GM18873 (cell line): ENCODE measurements around the gene METTL27.
"Not testable (repeated sequence)": the region's sequence is repeated elsewhere in the genome, so short reads cannot be mapped to it uniquely, and the experiment has no call there.

Source experiments
- ATAC-seq: cut with Tn5 transposase; IDR thresholded peaks from one replicate; pipeline ENCODE4 v1.9.1; 2021; ENCODE audit warnings: mild to moderate bottlenecking, moderate library complexity, moderate number of reproducible peaks; ENCODE audit not compliant: unreplicated experiment, low FRiP score

METTL27 gene

GRCh38 chr7:73839743-73840714 lies 2.3 kb downstream of the METTL27 start:
- no peak for ATAC-seq

DNA sequence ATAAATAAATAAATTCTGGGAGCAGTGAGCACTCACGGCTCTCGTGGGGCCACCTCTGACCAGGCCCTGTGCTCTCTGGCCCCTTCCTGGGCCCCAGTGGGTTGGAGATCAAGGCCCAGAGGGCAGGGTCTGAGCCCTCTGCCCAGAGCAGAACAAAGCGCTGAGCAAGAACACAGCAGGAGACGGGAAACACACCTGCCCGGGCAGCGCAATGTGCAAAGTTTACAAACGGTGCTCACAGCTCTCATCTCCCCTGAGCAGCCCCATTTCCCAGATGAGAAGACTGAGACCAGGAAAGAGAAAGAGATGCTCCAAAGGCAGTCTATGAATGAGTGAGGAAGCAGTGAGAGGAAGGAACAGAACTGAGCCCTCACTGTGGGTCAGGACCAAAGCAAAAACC lies 3.0 kb downstream of the METTL27 start:
- no peak for ATAC-seq

GRCh38 chr7:73838642-73839041 lies 3.7 kb downstream of the METTL27 start:
- ATAC-seq = no peak

GRCh38 chr7:73837167-73837566 lies 5.1 kb downstream of the METTL27 start:
- ATAC-seq = not testable (repeated sequence)

DNA sequence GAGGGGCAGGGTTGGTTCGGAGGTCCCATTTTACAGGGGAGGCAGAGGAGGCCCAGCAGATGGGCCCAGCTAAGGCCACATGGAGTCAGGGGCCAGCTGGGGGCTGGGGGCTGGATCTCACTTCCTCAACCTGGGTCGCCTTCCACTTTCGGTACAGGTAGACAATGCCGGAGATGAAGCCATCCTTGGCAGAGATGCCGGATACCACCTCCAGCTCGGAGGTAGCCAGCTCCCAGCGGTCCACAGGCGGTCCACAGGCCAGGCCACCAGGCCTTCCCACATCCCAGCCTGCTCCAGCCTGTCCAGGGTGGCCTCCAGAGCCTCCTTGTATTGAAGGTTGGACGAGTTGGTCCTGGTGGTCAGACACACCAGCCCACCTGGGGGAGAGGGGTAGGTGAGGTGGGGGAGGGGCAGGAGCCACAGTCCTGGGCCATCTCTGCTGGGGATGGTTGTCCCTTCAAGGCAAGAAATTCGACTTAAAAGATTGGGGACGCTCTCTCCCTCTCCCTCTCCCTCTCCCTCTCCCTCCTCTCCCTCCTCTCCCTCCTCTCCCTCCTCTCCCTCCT lies 7.6 kb downstream of the METTL27 start:
- ATAC-seq = no peak

DNA sequence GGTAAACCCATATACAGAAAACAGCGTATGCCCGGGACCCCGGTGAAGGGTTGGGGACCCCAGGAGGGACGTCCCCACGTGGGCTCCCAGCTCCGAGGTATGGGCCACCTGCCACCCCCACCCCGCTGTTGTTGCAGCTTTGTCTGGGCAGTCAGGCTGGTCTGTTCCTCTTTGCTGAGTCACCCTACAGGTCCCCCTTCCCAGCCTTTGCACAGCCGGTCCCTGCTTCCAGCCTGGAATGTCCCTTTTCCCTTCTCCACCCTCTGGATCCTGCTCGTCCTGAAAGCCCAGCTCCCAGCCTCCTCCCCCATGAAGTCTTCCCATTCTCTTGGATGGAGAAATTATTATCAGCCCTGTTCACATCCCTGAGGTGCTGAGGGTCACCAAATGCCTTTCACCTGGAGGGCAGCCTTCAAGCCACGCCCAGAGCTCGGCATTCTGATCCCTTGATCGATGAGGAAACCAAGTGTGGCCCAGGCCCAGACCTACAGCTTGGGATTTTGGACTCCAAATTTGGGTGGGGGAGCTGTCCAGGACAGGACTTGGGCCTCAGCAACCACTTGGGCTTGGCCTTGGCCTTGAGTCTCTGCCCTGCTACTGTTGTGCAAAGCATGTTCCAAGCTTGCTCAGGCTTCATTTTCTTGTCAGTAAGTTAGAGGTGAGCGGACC lies 8.9 kb downstream of the METTL27 start:
- ATAC-seq = no peak

DNA sequence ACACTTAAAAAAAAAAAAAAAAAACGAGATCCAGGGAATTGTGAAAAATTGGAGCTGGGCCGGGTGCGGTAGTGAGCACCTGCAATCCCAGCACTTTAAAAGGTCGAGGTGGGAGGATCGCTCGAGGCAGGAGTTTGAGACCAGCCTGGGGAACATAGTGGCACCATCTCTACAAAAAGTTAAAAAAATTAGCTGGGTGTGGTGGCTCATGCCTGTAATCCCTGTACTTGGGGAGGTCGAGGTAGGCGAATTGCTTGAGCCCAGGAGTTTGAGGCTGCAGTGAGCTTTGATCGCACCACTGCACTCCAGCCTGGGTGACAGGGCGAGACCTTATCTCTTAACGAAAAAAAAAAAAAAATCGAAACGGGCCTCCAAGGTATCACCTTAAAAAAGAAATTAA lies 9.5 kb downstream of the METTL27 start:
- no peak for ATAC-seq

DNA sequence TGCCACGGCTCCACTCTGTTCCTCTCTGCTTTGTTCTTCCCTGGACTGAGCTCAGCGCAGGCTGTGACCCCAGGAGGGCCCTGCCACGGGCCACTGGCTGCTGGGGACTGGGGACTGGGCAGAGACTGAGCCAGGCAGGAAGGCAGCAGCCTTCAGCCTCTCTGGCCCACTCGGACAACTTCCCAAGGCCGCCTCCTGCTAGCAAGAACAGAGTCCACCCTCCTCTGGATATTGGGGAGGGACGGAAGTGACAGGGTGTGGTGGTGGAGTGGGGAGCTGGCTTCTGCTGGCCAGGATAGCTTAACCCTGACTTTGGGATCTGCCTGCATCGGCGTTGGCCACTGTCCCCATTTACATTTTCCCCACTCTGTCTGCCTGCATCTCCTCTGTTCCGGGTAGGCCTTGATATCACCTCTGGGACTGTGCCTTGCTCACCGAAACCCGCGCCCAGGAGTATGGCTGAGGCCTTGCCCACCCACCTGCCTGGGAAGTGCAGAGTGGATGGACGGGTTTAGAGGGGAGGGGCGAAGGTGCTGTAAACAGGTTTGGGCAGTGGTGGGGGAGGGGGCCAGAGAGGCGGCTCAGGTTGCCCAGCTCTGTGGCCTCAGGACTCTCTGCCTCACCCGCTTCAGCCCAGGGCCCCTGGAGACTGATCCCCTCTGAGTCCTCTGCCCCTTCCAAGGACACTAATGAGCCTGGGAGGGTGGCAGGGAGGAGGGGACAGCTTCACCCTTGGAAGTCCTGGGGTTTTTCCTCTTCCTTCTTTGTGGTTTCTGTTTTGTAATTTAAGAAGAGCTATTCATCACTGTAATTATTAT lies 10.3 kb downstream of the METTL27 start:
- ATAC-seq = no peak

- no peak for ATAC-seq
These were observed 10.8 kb downstream of the METTL27 start for GRCh38 chr7:73831584-73831833.

DNA sequence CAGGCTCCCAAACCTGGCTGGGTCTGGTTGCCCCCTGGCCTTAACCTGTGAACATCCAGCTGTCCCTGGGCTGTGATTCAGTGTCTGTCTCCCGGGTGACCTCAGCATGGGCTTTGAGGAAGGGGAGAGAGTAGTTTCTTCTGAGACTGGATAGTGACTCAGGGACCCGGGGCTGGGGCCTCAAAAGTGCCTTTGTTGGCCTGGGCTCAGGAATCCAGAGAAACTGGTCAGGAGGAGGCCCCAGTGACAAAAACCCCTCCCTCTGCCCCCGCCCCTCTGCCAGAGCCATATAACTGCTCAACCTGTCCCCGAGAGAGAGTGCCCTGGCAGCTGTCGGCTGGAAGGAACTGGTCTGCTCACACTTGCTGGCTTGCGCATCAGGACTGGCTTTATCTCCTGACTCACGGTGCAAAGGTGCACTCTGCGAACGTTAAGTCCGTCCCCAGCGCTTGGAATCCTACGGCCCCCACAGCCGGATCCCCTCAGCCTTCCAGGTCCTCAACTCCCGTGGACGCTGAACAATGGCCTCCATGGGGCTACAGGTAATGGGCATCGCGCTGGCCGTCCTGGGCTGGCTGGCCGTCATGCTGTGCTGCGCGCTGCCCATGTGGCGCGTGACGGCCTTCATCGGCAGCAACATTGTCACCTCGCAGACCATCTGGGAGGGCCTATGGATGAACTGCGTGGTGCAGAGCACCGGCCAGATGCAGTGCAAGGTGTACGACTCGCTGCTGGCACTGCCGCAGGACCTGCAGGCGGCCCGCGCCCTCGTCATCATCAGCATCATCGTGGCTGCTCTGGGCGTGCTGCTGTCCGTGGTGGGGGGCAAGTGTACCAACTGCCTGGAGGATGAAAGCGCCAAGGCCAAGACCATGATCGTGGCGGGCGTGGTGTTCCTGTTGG lies 11.4 kb downstream of the METTL27 start, which contains the start of gene CLDN4:
TSS of gene CLDN4 (plus strand) at position 316 of the 903 bp plus-strand sequence. CDS start at position 522, 206 bp downstream.
- no peak for ATAC-seq

- ATAC-seq = no peak
These were observed 12.2 kb downstream of the METTL27 start for GRCh38 chr7:73829921-73830680.

DNA sequence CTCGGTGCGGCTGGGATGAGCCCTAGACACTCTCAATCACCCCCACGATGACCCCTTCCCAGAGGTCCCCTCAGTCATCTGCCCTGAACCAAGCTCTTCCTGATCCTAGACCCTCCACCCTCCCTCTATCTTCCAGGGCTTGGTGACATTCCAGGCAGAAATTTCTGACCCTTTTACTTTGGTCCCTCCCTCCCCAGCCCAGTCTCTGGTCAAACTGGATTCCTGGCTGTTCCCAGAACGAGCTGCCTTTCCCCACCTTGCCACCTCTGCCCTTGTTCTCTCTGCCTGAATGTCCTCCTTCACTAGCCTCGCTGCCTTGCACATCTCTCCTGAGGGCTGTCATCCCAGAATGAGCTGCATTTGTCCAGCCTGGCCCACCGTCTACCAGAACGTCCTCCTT lies 12.8 kb downstream of the METTL27 start:
- no peak for ATAC-seq

DNA sequence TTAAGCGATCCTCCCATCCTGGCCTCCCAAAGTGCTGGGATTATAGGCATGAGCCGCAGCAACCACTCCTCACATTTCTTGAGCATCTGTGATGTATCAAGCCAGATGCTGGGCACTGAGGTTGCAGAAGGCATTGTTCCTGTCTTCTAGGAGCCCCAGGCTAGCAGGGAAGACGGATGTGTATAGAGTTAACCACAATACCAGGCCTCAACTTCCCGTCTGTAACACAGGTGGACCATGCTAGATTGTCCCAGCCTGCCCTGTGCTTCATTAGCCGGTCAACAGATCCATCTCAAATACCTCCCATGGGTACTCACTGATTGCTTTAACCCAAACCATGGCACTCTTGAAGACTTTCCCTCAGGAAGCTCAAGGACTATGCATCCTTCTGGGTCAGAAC lies 13.3 kb downstream of the METTL27 start:
- no peak for ATAC-seq

DNA sequence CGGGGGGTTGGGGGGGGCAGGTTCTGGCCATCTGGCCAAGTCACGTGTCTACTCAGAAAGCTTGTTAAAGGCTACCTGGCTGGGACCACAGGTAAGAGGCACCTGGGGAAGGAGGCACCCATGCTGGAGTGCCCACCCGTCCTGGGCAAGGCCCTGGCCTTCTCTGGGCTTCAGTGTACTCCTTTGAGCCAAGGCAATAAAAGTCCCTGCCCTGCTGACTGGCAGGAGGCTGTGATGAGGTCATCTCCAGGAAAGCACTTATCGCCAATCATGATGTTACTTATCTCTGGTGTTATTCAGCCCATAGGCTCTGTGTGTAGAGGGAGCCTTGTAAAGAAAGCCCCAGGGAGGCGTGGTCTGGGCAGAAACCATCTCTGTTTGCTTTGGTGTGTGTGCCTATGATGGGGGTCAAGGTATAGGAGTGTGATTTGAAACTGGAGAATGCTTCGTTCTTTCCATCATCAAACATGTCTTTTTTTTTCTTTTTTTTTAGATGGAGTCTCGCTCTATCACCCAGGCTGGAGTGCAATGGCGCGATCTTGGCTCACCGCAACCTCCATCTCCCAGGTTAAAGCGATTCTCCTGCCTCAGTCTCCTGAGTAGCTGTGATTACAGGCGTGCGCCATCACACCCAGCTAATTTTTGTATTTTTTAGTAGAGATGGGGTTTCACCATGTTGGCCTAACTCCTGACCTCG lies 14.1 kb downstream of the METTL27 start:
- ATAC-seq = no peak

- ATAC-seq = no peak
These were observed 14.7 kb downstream of the METTL27 start for GRCh38 chr7:73827567-73828106.

- ATAC-seq = no peak
These were observed 17.3 kb downstream of the METTL27 start for GRCh38 chr7:73824986-73825385.

- no peak for ATAC-seq
These were observed 18.3 kb downstream of the METTL27 start for GRCh38 chr7:73823873-73824592.
